T-helper 17 cell (primary cell): Measurements from ENCODE around the gene ADAMTS6. TPM values are rescaled to one million over a fixed set of nuclear protein-coding genes. Genes with fewer than 3 reads are reported as not detected.

Source experiments
- ATAC-seq: fragments of 150-1000 bp; cut with Tn5 transposase; 2 replicates; pipeline ENCODE4 v1.10.0; 2021; ENCODE audit warnings: mild to moderate bottlenecking, moderate library complexity
- DNase-seq, 3 donors: peaks; one replicate each; pipeline versions ENCODE4 v3.0.0 to v3.0.0-alpha.2; 2020 to 2021
- H3K9me3 ChIP-seq: one replicate; pipeline ENCODE4 v1.7.0; 2013; ENCODE audit warnings: low read length, mild to moderate bottlenecking; ENCODE audit not compliant: control insufficient read depth, poor library complexity, severe bottlenecking
- H3K27ac Mint-ChIP-seq: one replicate; pipeline ENCODE4 v1.8.0; 2022; ENCODE audit warnings: mild to moderate bottlenecking, moderate library complexity, mixed read lengths
- H3K27me3 Mint-ChIP-seq: one replicate; pipeline ENCODE4 v1.8.0; 2022; ENCODE audit warnings: mixed read lengths
- H3K36me3 Mint-ChIP-seq: one replicate; pipeline ENCODE4 v1.8.0; 2022; ENCODE audit warnings: low read depth, mixed read lengths
- H3K4me1 Mint-ChIP-seq: one replicate; pipeline ENCODE4 v1.8.0; 2022; ENCODE audit warnings: mild to moderate bottlenecking, mixed read lengths
- H3K4me3 Mint-ChIP-seq: one replicate; pipeline ENCODE4 v1.8.0; 2022; ENCODE audit warnings: mild to moderate bottlenecking, moderate library complexity, mixed read lengths
- total RNA-seq, 4 donors: library from RNA in 2 of 4; stranded (reverse) in 2 of 4; gene quantifications; one replicate each; pipeline ENCODE4 v1.2.3 and lab custom pipeline; 2022 to 2026

Gene ADAMTS6
- total RNA-seq, 2 donors from 2014 or later = 1.4 to 2.4 TPM

- H3K36me3 Mint-ChIP-seq = no peaks in the 10 kb centered on the region
- H3K27me3 Mint-ChIP-seq = peaks cover 5% of the 10 kb centered on the region
- H3K4me3 Mint-ChIP-seq = no peak overlapping the region
- no peaks in the 10 kb centered on the region for H3K9me3 ChIP-seq
- H3K27ac Mint-ChIP-seq = no peak overlapping the region
- no peaks in the 10 kb centered on the region for H3K4me1 Mint-ChIP-seq
- ATAC-seq (no peak), DNase-seq (no peak)
These were observed 330.1 kb downstream of the ADAMTS6 start for GRCh38 chr5:65151614-65152013.

DNA sequence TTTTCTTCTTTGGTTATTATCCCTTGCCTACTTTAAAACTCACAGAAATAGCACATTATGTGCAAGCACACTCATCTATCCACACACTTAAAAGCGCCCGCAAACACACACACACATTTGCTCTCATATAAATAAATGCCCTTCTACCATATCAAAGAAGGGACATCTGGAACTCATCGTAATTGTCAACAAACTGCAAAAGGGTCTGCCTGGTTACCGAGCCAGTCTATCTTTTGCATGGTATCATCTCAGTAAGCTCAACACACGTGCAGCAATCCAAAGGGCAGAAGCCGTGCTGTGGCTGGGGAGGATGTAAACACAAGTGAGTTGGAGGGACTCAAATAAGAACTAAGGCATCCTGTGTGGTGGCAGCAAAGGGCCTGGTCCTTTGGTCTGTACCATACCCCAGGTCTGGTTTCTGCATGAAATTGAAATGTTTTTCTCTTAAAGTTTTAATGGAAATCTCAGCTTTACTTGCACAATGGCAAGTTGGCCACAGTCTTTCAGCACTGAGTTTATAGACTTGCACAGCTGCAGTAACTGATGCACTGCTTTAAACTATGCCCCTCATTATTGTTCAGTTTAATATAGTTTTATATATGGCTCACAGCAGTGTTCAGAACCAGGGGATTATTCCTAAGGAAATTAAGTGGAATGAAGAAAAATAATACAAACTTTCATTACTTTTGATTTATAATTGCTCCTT, 331.0 kb downstream of the ADAMTS6 start:
- Mint-ChIP-seq H3K27ac (no peak overlapping the region), H3K36me3 (no peaks in the 10 kb centered on the region), H3K27me3 (peaks cover 5% of the 10 kb centered on the region), H3K4me1 (no peaks in the 10 kb centered on the region), H3K4me3 (no peak overlapping the region)
- ATAC-seq (no peak), DNase-seq (no peak)
- no peaks in the 10 kb centered on the region for H3K9me3 ChIP-seq

DNA sequence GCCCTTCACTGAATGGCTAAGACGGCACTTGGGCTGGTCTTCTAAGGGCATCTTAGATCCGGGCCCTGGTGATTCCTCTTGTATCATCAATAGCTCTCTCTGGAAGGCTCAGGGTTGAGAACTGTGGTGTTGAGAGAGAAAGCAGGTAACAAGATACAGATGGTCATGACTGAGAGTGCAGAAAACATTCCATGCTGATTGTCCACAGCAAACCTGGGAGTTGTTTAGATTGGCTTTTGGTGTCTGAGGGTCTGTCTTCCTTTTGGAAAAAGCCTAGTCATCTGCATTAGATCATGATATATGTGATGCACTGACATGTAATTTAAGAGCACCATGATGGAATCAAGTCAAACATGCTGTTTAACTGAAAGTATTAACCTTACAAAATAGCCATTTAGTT, 331.9 kb downstream of the ADAMTS6 start:
- H3K27ac Mint-ChIP-seq = no peak overlapping the region
- no peak overlapping the region for H3K4me3 Mint-ChIP-seq
- H3K4me1 Mint-ChIP-seq = no peaks in the 10 kb centered on the region
- no peak for DNase-seq
- ATAC-seq = no peak
- H3K36me3 Mint-ChIP-seq = no peaks in the 10 kb centered on the region
- peaks cover 7% of the 10 kb centered on the region for H3K27me3 Mint-ChIP-seq
- H3K9me3 ChIP-seq = no peaks in the 10 kb centered on the region

GRCh38 chr5:65144136-65144871, 337.4 kb downstream of the ADAMTS6 start:
- Mint-ChIP-seq H3K27ac (no peak overlapping the region), H3K4me3 (no peak overlapping the region), H3K4me1 (no peaks in the 10 kb centered on the region), H3K36me3 (no peaks in the 10 kb centered on the region), H3K27me3 (peaks cover 6% of the 10 kb centered on the region)
- ATAC-seq = no peak
- H3K9me3 ChIP-seq = no peaks in the 10 kb centered on the region
- no peak for DNase-seq

DNA sequence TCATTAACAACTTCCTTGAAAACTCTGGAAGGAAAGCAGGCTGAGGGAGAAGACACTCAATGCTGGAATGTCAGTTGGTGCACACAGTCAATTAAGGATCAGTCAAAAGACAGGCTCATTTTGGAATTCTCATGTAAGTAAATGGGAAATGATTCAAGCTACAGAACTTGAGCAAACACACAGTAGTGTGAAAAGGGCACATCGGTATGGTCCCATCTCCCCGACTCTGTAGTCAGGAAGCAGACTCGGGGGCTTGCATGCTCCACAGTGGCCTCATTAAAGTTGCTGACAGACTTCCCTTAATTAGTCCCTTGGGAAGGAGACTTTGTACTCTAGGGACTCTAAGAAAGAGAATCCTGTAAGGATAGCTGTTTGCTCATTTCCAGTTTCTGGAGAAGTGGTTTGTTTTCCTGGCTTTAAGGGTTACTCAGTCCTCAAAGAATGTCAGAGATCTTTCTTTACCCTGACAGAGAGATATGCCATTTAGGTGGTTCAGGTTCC, 339.2 kb downstream of the ADAMTS6 start:
- no peak for DNase-seq
- H3K36me3 Mint-ChIP-seq = no peaks in the 10 kb centered on the region
- peaks cover 6% of the 10 kb centered on the region for H3K27me3 Mint-ChIP-seq
- no peaks in the 10 kb centered on the region for H3K9me3 ChIP-seq
- no peaks in the 10 kb centered on the region for H3K4me1 Mint-ChIP-seq
- no peak for ATAC-seq
- no peak overlapping the region for H3K4me3 Mint-ChIP-seq
- H3K27ac Mint-ChIP-seq = no peak overlapping the region

- no peak overlapping the region for H3K27ac Mint-ChIP-seq
- no peak overlapping the region for H3K4me3 Mint-ChIP-seq
- ATAC-seq (no peak), DNase-seq (no peak)
- H3K4me1 Mint-ChIP-seq = no peaks in the 10 kb centered on the region
- no peaks in the 10 kb centered on the region for H3K36me3 Mint-ChIP-seq
- no peaks in the 10 kb centered on the region for H3K9me3 ChIP-seq
- H3K27me3 Mint-ChIP-seq = peaks cover 6% of the 10 kb centered on the region
These were observed 339.7 kb downstream of the ADAMTS6 start for GRCh38 chr5:65142016-65142415.

GRCh38 chr5:65141493-65141892, 340.2 kb downstream of the ADAMTS6 start:
- no peaks in the 10 kb centered on the region for H3K36me3 Mint-ChIP-seq
- no peaks in the 10 kb centered on the region for H3K4me1 Mint-ChIP-seq
- H3K4me3 Mint-ChIP-seq = no peak overlapping the region
- DNase-seq = no peak
- peaks cover 6% of the 10 kb centered on the region for H3K27me3 Mint-ChIP-seq
- ATAC-seq = no peak
- no peak overlapping the region for H3K27ac Mint-ChIP-seq
- H3K9me3 ChIP-seq = no peaks in the 10 kb centered on the region

DNA sequence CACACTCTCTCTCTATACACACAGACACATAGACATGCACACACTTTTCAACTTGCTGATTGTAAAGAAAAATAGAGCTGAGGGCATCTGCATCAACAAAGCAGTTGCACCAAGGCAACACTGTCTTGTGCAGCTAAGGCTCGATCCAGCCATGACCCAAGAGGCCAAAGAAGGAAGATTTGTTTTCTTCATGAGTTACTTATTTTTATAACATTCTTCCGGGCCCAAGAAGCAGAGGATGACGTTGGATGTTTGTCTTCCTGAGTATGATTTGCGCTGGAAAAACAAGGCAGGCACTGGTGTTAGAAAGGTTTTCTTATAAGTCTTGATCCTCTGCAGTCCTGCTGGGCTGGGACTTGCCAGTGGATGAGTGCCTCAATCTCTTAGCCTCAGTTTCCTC, 344.1 kb downstream of the ADAMTS6 start:
- H3K27me3 Mint-ChIP-seq = no peaks in the 10 kb centered on the region
- no peaks in the 10 kb centered on the region for H3K4me1 Mint-ChIP-seq
- H3K27ac Mint-ChIP-seq = no peak overlapping the region
- no peaks in the 10 kb centered on the region for H3K9me3 ChIP-seq
- DNase-seq (no peak), ATAC-seq (no peak)
- no peak overlapping the region for H3K4me3 Mint-ChIP-seq
- H3K36me3 Mint-ChIP-seq = no peaks in the 10 kb centered on the region

DNA sequence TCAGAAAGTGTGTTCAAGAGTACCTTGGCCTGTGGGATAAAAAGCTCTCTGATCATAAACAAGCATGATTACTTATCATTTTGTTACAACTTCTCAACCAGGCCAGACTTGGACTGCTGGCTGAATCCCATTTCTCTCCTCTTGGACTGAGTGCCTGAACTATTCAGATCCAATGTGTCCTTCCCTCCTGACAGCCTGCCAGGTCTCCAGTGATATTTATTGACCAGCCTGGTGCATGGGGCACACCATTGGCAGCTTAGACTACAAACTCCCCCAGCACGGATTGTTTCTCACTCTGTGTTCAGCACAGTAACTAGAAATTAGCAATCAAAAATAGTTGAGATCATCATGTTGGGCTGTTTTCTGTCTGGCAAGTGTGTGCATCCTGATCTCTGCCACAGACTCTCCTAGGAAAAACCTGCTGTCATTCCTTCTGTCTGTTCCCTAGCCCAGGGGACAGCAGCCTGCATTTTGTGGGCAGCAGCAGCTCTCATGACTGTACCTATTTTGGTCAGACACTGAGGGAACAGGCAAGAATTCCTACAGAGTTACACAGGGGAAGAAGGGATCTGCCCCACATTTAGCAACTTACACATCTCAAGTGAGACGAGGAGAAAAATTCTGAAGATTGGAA, 348.1 kb downstream of the ADAMTS6 start:
- Mint-ChIP-seq H3K36me3 (no peaks in the 10 kb centered on the region), H3K4me3 (no peak overlapping the region), H3K27ac (no peak overlapping the region), H3K4me1 (no peaks in the 10 kb centered on the region), H3K27me3 (no peaks in the 10 kb centered on the region)
- ATAC-seq (no peak), DNase-seq (no peak)
- no peaks in the 10 kb centered on the region for H3K9me3 ChIP-seq

DNA sequence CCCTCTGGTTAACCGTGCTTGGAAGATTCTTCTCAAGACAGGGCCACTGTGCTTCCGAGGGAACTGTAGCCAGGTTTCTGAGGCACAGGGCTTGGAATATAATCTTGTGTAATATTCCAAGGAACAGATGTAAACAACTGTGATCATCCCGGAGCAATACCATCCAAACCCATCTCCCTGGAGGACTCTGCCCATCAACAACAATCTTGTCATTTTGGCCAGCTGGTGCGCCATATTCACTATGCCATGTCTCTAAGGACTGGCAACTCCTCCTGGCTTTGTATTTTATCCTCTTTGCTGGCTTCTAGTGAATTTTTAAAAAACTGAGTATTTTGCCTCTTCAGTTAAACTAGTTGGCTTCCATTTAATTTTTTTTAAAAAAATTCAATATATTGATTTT, 349.3 kb downstream of the ADAMTS6 start:
- no peaks in the 10 kb centered on the region for H3K27me3 Mint-ChIP-seq
- no peaks in the 10 kb centered on the region for H3K4me1 Mint-ChIP-seq
- DNase-seq (no peak), ATAC-seq (no peak)
- H3K36me3 Mint-ChIP-seq = no peaks in the 10 kb centered on the region
- no peak overlapping the region for H3K4me3 Mint-ChIP-seq
- no peak overlapping the region for H3K27ac Mint-ChIP-seq
- H3K9me3 ChIP-seq = no peaks in the 10 kb centered on the region

DNA sequence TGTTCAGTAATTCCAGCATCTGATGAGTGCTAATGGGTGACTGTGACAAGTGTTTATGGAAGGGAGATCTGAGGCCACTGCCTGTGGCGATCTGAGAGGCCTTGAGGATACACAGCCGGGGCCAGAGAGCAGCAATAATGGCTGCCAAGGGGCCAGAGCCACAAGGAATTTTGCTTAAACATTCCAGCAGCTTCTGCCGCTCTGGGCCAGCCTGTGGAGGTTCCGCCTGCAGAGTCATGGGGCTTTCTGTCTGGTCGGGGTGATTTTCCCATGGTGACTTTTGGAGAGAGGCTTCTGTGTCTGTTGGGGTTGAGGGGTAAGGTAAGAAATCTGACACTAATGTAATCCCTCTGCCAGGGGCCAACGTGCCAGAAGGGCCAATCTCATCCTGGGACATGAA, 353.5 kb downstream of the ADAMTS6 start:
- H3K9me3 ChIP-seq = no peaks in the 10 kb centered on the region
- ATAC-seq (no peak), DNase-seq (no peak)
- no peak overlapping the region for H3K27ac Mint-ChIP-seq
- H3K36me3 Mint-ChIP-seq = no peaks in the 10 kb centered on the region
- peaks cover 2% of the 10 kb centered on the region for H3K4me1 Mint-ChIP-seq
- H3K27me3 Mint-ChIP-seq = no peaks in the 10 kb centered on the region
- no peak overlapping the region for H3K4me3 Mint-ChIP-seq

GRCh38 chr5:65127161-65127901, 354.4 kb downstream of the ADAMTS6 start:
- H3K4me3 Mint-ChIP-seq = no peak overlapping the region
- no peaks in the 10 kb centered on the region for H3K27me3 Mint-ChIP-seq
- H3K27ac Mint-ChIP-seq = no peak overlapping the region
- no peaks in the 10 kb centered on the region for H3K36me3 Mint-ChIP-seq
- H3K9me3 ChIP-seq = no peaks in the 10 kb centered on the region
- ATAC-seq = no peak
- no peak for DNase-seq
- peaks cover 2% of the 10 kb centered on the region for H3K4me1 Mint-ChIP-seq

DNA sequence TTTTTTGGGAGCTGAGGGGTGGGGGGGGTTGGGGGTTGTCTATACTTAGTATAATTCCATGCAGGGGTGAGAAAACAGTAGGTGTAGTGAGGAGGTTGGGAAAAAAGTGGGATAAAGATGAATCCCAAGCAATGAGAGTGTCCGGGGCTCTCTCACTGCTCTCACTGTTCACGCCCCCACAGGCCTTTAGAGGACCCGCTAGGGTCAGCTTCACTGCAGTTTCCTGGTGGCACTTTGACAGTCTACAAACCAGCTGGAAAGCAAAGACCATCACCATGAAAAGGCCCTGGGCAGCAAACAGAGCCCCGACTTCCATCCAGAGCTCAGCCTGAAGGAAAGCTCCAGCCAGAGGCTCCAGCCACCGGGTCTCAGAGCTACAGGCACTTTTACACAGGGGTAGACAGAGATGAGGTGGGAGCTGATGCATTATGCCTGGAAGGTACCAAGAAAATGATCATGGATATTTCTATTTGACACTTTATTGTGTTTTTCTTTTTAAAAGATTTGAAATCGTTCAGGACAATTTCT, 355.1 kb downstream of the ADAMTS6 start:
- Mint-ChIP-seq H3K4me3 (no peak overlapping the region), H3K27ac (no peak overlapping the region), H3K27me3 (no peaks in the 10 kb centered on the region), H3K4me1 (peaks cover 2% of the 10 kb centered on the region), H3K36me3 (no peaks in the 10 kb centered on the region)
- DNase-seq (no peak), ATAC-seq (no peak)
- no peaks in the 10 kb centered on the region for H3K9me3 ChIP-seq
